H1 (cell line): ENCODE data around the gene AFG1L. TPM values are rescaled to one million over a fixed set of nuclear protein-coding genes. Genes with fewer than 3 reads are reported as not detected.

Experiments used
- CTCF ChIA-PET: fragments of 300-600 bp; sonication (Branson Sonifier 250); formaldehyde crosslinking; loops from one replicate; lab custom pipeline; 2021; ENCODE audit not compliant: partially characterized antibody; lab: Charles Lee
- POLR2A ChIA-PET: fragments of 300-600 bp; sonication (Branson Sonifier 250); formaldehyde crosslinking; loops from one replicate; lab custom pipeline; 2021; ENCODE audit warnings: inconsistent platforms; ENCODE audit not compliant: partially characterized antibody; lab: Charles Lee
- DNase-seq, 2 experiments: peaks; one replicate each; pipeline versions ENCODE4 v3.0.0 to v3.0.0-alpha.2; 2010 to 2022; ENCODE audit warnings: low spot score in 2 of 2, low read depth in 1 of 2, mixed read lengths in 1 of 2
- FAIRE-seq: peaks from 2 replicates; lab custom pipeline; 2011; peaks lifted over from hg19 to GRCh38; lab: Jason Lieb, UNC
- H2AFZ ChIP-seq: 2 replicates; pipeline ENCODE4 v1.8.1; 2012; ENCODE audit warnings: low read length, inconsistent platforms
- H2AK5ac ChIP-seq: 2 replicates; pipeline ENCODE4 v1.6.1; 2013; ENCODE audit warnings: low read depth, low read length
- H2BK120ac ChIP-seq: replicated peaks from 2 replicates; pipeline ENCODE3; 2013; ENCODE audit warnings: low read depth, low read length, inconsistent platforms
- H2BK12ac ChIP-seq: 2 replicates; pipeline ENCODE4 v1.6.1; 2013; ENCODE audit warnings: low read depth, low read length
- H2BK15ac ChIP-seq: 2 replicates; pipeline ENCODE4 v1.6.1; 2013; ENCODE audit warnings: low read length
- H2BK20ac ChIP-seq: 2 replicates; pipeline ENCODE4 v1.6.1; 2013; ENCODE audit warnings: low read length
- H2BK5ac ChIP-seq: 2 replicates; pipeline ENCODE4 v1.6.1; 2013; ENCODE audit warnings: low read depth, low read length
- H3K14ac ChIP-seq: 2 replicates; pipeline ENCODE4 v1.6.1; 2013; ENCODE audit warnings: inconsistent platforms; ENCODE audit not compliant: insufficient read length
- H3K18ac ChIP-seq: 2 replicates; pipeline ENCODE4 v1.6.1; 2013; ENCODE audit warnings: low read length; ENCODE audit errors: extremely low read depth
- H3K23ac ChIP-seq: 2 replicates; pipeline ENCODE4 v1.6.1; 2013; ENCODE audit warnings: inconsistent platforms; ENCODE audit not compliant: insufficient read length
- H3K23me2 ChIP-seq: 2 replicates; pipeline ENCODE4 v1.6.1; 2013; ENCODE audit warnings: low read depth, low read length
- H3K27ac ChIP-seq: 2 replicates; pipeline ENCODE4 v1.6.1; 2011; ENCODE audit warnings: low read depth, low read length, inconsistent platforms
- H3K27me3 ChIP-seq, 4 experiments: replicated peaks in 1 of 4; 1 replicate in 1 of 4; 2 replicates in 3 of 4; pipeline versions ENCODE4 v1.6.1 to v1.8.1; 2011 to 2013; ENCODE audit warnings: low read length in 3 of 4, mild to moderate bottlenecking in 3 of 4, inconsistent platforms in 2 of 4, mixed read lengths in 2 of 4, moderate library complexity in 1 of 4; ENCODE audit not compliant: control insufficient read depth in 3 of 4, insufficient read depth in 3 of 4; ENCODE audit errors: extremely low read depth in 1 of 4
- H3K36me3 ChIP-seq, 4 experiments: 2 replicates each; pipeline versions ENCODE4 v1.6.1 to v1.8.1; 2011 to 2013; ENCODE audit warnings: mild to moderate bottlenecking in 4 of 4, low read length in 3 of 4, moderate library complexity in 2 of 4, control low read depth in 1 of 4, inconsistent platforms in 1 of 4; ENCODE audit not compliant: insufficient read depth in 4 of 4, control insufficient read depth in 2 of 4
- H3K4ac ChIP-seq: replicated peaks from 2 replicates; pipeline ENCODE3; 2013; ENCODE audit warnings: low read length, low read depth, mixed read lengths, inconsistent platforms; ENCODE audit not compliant: insufficient read length
- H3K4me1 ChIP-seq, 4 experiments: replicated peaks in 1 of 4; 1 replicate in 1 of 4; 2 replicates in 3 of 4; pipeline versions ENCODE4 v1.6.1 to v1.8.1; 2011 to 2013; ENCODE audit warnings: low read length in 3 of 4, inconsistent platforms in 2 of 4, mixed read lengths in 1 of 4; ENCODE audit not compliant: insufficient read depth in 4 of 4, control insufficient read depth in 3 of 4
- H3K4me2 ChIP-seq, 2 experiments: 2 replicates each; pipeline versions ENCODE4 v1.6.1 to v1.8.1; 2011 to 2013; ENCODE audit warnings: low read depth in 2 of 2, low read length in 2 of 2, control low read depth in 1 of 2, inconsistent platforms in 1 of 2, mild to moderate bottlenecking in 1 of 2; ENCODE audit not compliant: insufficient read depth in 1 of 2
- H3K4me3 ChIP-seq, 4 experiments: fragments of 200-600, 300-600 bp in 1 of 4; sonication (generic), shearing (Covaris generic), sonication (Bioruptor Twin) in 1 of 4; 2 replicates each; pipeline versions ENCODE4 v1.5.1 to v1.8.1; 2011 to 2016; ENCODE audit warnings: low read length in 4 of 4, low read depth in 3 of 4, control low read depth in 2 of 4, inconsistent platforms in 2 of 4, mild to moderate bottlenecking in 2 of 4, mixed read lengths in 1 of 4, moderate library complexity in 1 of 4; ENCODE audit not compliant: insufficient read depth in 2 of 4; ENCODE audit errors: extremely low read depth in 1 of 4
- H3K56ac ChIP-seq: replicated peaks from 2 replicates; pipeline ENCODE3; 2013; ENCODE audit warnings: low read depth, mild to moderate bottlenecking, mixed read lengths, low read length, inconsistent platforms; ENCODE audit not compliant: insufficient read length
- H3K79me1 ChIP-seq: 2 replicates; pipeline ENCODE4 v1.6.1; 2013; ENCODE audit warnings: low read depth, low read length, control low read depth
- H3K79me2 ChIP-seq, 2 experiments: 2 replicates each; pipeline versions ENCODE4 v1.6.1 to v1.8.1; 2012 to 2013; ENCODE audit warnings: low read length in 2 of 2, mild to moderate bottlenecking in 2 of 2, inconsistent platforms in 1 of 2; ENCODE audit not compliant: insufficient read depth in 2 of 2, control insufficient read depth in 1 of 2
- H3K9ac ChIP-seq, 4 experiments: replicated peaks in 1 of 4; 1 replicate in 1 of 4; 2 replicates in 3 of 4; pipeline versions ENCODE4 v1.6.1 to v1.8.1; 2011 to 2013; ENCODE audit warnings: low read depth in 3 of 4, low read length in 3 of 4, control low read depth in 2 of 4, mild to moderate bottlenecking in 2 of 4, moderate library complexity in 2 of 4, inconsistent platforms in 1 of 4; ENCODE audit errors: extremely low read depth in 1 of 4
- H3K9me3 ChIP-seq, 2 experiments: 2 replicates each; pipeline versions ENCODE4 v1.6.1 to v1.8.1; 2012 to 2013; ENCODE audit warnings: mild to moderate bottlenecking in 2 of 2, moderate library complexity in 2 of 2, control low read depth in 1 of 2, inconsistent platforms in 1 of 2, low read depth in 1 of 2, low read length in 1 of 2, mixed read lengths in 1 of 2; ENCODE audit not compliant: insufficient read depth in 2 of 2
- H4K20me1 ChIP-seq, 2 experiments: replicated peaks in 1 of 2; 2 replicates each; pipeline versions ENCODE3 to v1.8.1; 2011 to 2013; ENCODE audit warnings: inconsistent platforms in 2 of 2, low read length in 2 of 2, mild to moderate bottlenecking in 1 of 2; ENCODE audit not compliant: insufficient read depth in 2 of 2, control insufficient read depth in 1 of 2
- H4K5ac ChIP-seq: 2 replicates; pipeline ENCODE4 v1.6.1; 2013; ENCODE audit warnings: low read length, low read depth, mixed read lengths, inconsistent platforms; ENCODE audit not compliant: insufficient read length
- H4K8ac ChIP-seq: 2 replicates; pipeline ENCODE4 v1.8.0; 2013; ENCODE audit warnings: mild to moderate bottlenecking, moderate library complexity, low read length, inconsistent platforms; ENCODE audit not compliant: insufficient read depth; ENCODE audit errors: extremely low read depth
- H4K91ac ChIP-seq: replicated peaks from 2 replicates; pipeline ENCODE3; 2013; ENCODE audit warnings: low read length, mixed read lengths, inconsistent platforms; ENCODE audit not compliant: insufficient read length
- GABPA ChIP-seq: IDR thresholded peaks from 2 replicates; pipeline ENCODE4 v1.6.1; 2011; ENCODE audit warnings: mild to moderate bottlenecking, low read length, moderate library complexity, borderline replicate concordance; ENCODE audit not compliant: insufficient read depth
- polyA plus RNA-seq, 7 experiments: library from polyadenylated mRNA; depleted of rRNA in 3 of 7; stranded (reverse) in 5 of 7; unstranded in 2 of 7; fragments of >200 nt in 5 of 7; fragments of 200-250 nt in 2 of 7; gene quantifications; 1 replicate in 5 of 7; 2 replicates in 1 of 7; 4 replicates in 1 of 7; pipeline versions ENCODE4 v1.2.1 to v1.2.3, GENCODE V29; 2011 to 2013; ENCODE audit warnings: missing spikeins in 2 of 7, mixed read lengths in 2 of 7
- total RNA-seq: library from RNA; stranded (reverse); fragmentation: NEBNext Ultra II Directional; extraction: Animal tissue kit (Norgen Biotek cat#: 25700); gene quantifications from 2 replicates; pipeline ENCODE4 v1.2.1, GENCODE V29; 2021

Gene AFG1L
- total and polyA plus RNA-seq, 2 of the 8 experiments (the other 6 are each of a cell fraction or from before 2014, with no cell fraction given), result 0.98 to 5.7 TPM

DNA sequence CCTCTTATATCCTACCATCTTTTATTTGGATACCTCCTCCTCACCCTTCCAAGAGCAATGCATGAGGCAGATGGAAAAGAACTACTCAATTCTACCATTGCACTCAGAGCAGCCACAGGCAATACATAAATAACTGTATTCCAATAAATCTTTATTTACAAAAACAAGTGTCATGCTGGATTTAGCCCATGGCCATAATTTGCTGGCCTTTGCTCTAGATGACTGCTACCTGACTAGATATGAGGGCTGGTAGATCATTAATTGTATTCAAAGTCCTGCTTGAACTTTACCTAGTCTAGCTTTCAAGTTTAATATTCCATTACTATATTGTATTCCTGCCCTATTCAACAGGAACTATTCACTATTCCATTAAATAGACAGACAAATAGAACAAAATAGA is 37.1 kb downstream of the AFG1L start:
- no peaks in the 10 kb centered on the region for H3K9me3 ChIP-seq
- no peaks in the 10 kb centered on the region for H3K36me3 ChIP-seq
- H3K4me1 ChIP-seq, result no peaks in the 10 kb centered on the region
- no peak overlapping the region for H3K56ac ChIP-seq
- no peaks in the 10 kb centered on the region for H3K79me2 ChIP-seq
- H3K4ac ChIP-seq, result no peak overlapping the region
- CTCF ChIA-PET, result no interaction called here
- DNase-seq, result no peak
- H3K4me3 ChIP-seq, result no peak overlapping the region
- H3K27ac ChIP-seq, result no peak overlapping the region
- FAIRE-seq, result no peak
- no peaks in the 10 kb centered on the region for H3K27me3 ChIP-seq
- no peak overlapping the region for H3K4me2 ChIP-seq
- no peak overlapping the region for H3K18ac ChIP-seq
- no peak overlapping the region for H2AFZ ChIP-seq
- H2BK5ac ChIP-seq, result no peak overlapping the region
- H3K23me2 ChIP-seq, result no peaks in the 10 kb centered on the region
- no peak overlapping the region for H2AK5ac ChIP-seq
- no peak for TF ChIP-seq GABPA
- H3K79me1 ChIP-seq, result no peaks in the 10 kb centered on the region
- H4K20me1 ChIP-seq, result no peaks in the 10 kb centered on the region
- no peak overlapping the region for H2BK20ac ChIP-seq
- H4K5ac ChIP-seq, result no peak overlapping the region
- no peak overlapping the region for H2BK12ac ChIP-seq
- H4K91ac ChIP-seq, result no peak overlapping the region
- no peak overlapping the region for H2BK15ac ChIP-seq
- POLR2A ChIA-PET, result no interaction called here
- no peak overlapping the region for H3K14ac ChIP-seq
- H4K8ac ChIP-seq, result no peak overlapping the region
- no peak overlapping the region for H3K23ac ChIP-seq
- H3K9ac ChIP-seq, result no peak overlapping the region
- no peak overlapping the region for H2BK120ac ChIP-seq
